ENCODE results near the gene TMC6.
"Not testable (repeated sequence)": the region's sequence is repeated elsewhere in the genome, so short reads cannot be mapped to it uniquely, and the experiment has no call there.

TMC6 gene

GRCh38 chr17:78107976-78108725 lies 20.4 kb downstream of the TMC6 start:
- no peak for DNase-seq

DNA sequence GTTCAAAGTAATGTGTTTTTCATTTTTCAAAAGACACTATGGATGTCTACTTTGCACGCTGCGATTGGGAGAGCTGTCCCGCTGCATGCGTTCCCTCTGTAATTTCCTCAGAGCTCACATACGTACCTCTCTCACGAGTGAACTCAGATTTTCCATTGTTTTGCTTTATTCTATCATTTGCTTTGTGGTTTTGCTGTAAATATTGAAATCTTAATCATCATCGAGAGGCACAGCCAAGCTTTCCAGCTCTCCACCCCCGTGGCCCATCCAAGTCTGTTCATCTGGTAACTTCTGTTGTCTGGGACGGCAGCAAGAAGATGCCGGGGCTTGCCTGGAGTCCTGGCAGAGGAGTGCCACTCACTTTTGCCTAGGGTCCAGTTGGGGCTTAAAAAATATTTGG lies 21.1 kb downstream of the TMC6 start:
- DNase-seq, result no peak

- no peak for DNase-seq
Measured at GRCh38 chr17:78106211-78106610, 22.3 kb downstream of the TMC6 start.

- no peak for DNase-seq
Measured at GRCh38 chr17:78105551-78105950, 23.0 kb downstream of the TMC6 start.

DNA sequence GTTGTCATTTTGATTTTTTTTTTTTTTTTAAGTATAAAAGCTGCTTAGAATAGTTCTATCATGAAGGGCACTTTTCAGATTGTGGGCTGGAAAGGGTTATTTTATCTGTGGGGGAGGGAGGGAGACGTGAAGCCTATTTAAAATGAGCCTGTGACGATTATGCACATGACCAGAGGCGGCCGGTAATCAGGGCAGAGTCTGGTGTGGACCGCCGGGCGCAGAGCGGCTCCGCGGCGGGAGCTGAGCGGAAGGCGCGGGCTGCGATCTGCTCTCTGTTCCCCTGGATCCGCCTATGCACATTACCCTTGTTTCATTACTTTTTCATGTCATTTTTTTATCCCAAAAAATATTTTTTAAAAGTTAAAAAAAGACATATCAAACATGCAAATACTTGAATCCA lies 23.5 kb downstream of the TMC6 start:
- no peak for DNase-seq

- no peak for DNase-seq
Measured at GRCh38 chr17:78104540-78104941, 24.0 kb downstream of the TMC6 start.

- DNase-seq, result no peak
Measured at GRCh38 chr17:78103311-78103710, 25.2 kb downstream of the TMC6 start.

GRCh38 chr17:78101542-78101941 lies 27.0 kb downstream of the TMC6 start:
- DNase-seq, result no peak

- no peak for DNase-seq
Measured at GRCh38 chr17:78101112-78101511, 27.4 kb downstream of the TMC6 start.

- no peak for DNase-seq
Measured at GRCh38 chr17:78096093-78096492, 32.5 kb downstream of the TMC6 start.

GRCh38 chr17:78095035-78095434 lies 33.5 kb downstream of the TMC6 start:
- no peak for DNase-seq

DNA sequence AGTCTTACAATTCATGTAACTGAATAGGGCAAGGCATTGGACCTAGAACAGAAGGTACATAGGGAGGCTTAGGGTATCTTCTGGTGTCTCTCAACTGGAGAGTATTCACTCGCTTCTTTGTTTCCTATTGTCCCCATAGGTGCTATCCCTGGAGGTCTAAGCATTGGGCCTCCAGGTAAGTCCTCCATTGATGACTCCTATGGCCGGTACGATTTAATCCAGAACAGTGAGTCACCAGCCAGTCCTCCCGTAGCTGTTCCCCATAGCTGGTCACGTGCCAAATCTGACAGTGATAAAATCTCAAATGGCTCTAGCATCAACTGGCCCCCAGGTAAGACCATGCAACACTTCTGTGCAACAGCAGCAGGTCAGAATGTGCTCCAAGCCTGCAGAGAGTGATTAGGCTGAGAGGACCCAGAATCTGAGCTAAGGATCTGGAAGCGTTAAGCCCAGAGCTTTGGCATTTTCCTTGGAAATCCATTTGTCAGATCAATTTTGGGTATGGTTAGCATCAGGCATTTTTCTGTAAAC lies 35.7 kb downstream of the TMC6 start:
- DNase-seq, result no peak

GRCh38 chr17:78089576-78090281 lies 38.8 kb downstream of the TMC6 start:
- DNase-seq, result no peak

- DNase-seq, result no peak
Measured at GRCh38 chr17:78088529-78088928, 40.0 kb downstream of the TMC6 start.

GRCh38 chr17:78086740-78087139 lies 41.8 kb downstream of the TMC6 start:
- no peak for DNase-seq

DNA sequence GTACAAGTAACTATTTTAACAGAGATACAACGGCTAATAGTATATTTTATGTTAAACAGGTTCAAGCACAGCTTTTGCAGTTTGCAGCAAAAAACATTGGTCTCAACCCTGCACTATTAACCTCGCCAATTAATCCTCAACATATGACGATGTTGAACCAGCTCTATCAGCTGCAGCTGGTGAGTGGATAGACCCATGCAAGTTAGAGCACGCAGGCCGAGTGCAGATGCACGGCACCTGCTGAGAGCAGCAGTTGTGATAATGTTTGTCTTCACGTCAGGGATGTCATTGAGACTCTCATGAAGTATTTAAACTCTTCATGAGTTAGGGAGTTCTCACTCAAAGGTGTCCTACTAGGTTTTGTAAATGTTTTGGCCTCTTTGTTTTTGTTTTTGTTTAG lies 45.6 kb downstream of the TMC6 start:
- no peak for DNase-seq

DNA sequence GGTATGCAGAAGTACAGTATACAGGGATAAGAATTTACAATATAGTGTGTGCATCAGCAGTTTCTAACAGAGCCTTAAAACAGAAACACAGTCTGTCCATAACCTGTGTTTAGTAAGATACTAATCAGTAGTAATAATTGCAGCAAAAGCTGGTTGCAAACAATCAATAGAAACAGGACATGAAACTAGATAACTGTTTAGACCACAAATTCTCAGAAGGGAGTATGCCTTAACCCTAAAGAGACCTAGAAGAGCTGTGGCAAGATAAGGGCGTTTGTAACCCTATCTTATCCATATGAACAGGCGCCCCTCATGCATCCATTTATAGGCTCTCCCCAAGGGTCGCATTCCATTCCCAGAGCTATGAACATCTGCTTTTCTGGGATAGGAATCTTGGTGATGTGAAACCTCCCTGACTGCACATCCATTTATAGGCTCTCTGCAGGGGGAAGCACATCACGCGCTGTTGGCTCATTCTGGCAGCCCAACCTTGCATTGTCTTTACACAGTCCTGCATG lies 46.1 kb downstream of the TMC6 start:
- not testable (repeated sequence) for DNase-seq

GRCh38 chr17:78081551-78081950 lies 47.0 kb downstream of the TMC6 start:
- no peak for DNase-seq

DNA sequence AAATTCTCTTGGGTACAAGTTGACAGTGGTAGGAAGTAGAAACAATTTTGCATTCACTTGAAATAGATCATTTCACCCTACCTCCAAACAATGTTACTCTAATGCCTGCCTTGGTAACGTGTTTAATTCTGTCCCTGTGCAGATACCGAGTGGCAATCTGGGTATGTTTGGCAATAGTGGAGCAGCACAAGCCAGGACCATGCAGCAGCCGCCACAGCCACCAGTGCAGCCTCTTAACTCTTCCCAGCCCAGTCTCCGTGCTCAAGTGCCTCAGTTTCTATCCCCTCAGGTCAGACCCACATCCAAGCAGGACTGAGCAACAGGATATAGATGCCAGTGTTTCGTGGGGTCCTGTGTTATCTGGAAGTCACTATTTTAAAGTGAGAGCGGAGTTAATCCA lies 49.3 kb downstream of the TMC6 start:
- DNase-seq, result no peak

GRCh38 chr17:78075545-78075944 lies 53.0 kb downstream of the TMC6 start:
- DNase-seq, result no peak

DNA sequence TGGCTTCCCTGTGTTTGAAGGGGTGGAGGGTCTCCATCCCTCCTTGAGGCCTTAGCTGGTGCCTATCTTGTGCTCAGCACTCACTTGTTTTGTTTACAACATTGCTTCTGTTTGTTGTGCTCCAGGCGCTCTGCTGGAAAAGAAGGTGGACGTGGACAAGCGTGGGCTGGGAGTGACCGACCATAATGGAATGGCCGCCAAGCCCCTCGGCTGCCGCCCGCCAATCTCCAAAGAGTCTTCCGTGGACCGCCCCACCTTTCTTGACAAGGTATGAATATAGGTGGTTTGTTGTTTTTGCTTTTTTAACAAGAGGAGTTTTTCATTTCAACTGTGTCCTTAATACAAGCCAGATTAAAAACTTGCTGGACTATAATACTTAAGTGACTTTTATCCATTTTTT lies 53.5 kb downstream of the TMC6 start:
- DNase-seq, result no peak

DNA sequence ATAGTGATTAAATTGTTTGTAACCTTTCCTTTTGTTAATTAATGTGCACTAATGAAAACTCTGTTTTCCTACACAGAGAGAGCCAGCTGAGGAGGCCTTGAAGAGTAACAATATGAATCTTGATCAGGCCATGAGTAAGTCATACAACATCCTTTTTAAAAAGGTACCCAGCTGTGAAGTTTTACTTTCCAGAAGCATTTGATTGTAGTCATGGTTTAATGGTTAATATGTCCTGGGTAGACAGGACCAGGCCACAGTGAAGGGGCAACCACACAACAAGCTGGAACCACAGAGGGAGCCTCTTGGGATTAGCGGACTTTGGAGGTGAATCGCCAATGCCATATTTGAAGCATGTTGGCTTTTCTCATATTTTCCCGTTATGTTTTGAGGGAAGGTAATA lies 55.6 kb downstream of the TMC6 start:
- DNase-seq, result no peak

- no peak for DNase-seq
Measured at GRCh38 chr17:78069695-78070094, 58.9 kb downstream of the TMC6 start.

DNA sequence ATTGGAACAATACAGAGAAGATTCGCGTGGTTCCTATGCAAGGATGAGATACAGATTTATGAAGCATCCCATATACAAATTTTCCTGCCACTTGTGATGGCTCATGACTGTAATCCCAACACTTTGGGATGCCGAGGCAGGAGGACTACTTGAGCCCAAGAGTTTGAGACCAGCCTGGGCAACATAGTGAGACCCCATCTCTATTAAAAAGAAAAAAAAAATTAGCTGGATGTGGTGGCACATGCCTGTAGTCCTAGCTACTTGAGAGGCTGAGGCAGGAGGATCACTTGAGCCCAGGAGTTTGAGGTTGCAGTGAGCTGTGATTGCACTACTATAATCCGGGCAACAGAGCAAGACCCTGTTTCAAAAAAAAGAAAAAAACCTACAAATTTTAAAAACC lies 61.6 kb downstream of the TMC6 start:
- not testable (repeated sequence) for DNase-seq

Data from CD4-positive, alpha-beta T cell treated with Interferon alpha-2 for 1 hour (primary cell).